ENCODE measurements around the gene TIMD4. TPM values are rescaled to one million over a fixed set of nuclear protein-coding genes. Genes with fewer than 3 reads are reported as not detected.
"Not testable (repeated sequence)": the region's sequence is repeated elsewhere in the genome, so short reads cannot be mapped to it uniquely, and the experiment has no call there.

The TIMD4 gene
- total and polyA plus RNA-seq, 2 of the 4 experiments (the other 2 are of a cell fraction), result not detected

- BruUV-seq (replicated peaks), result no TSS peak
- Histone ChIP-seq H3K9ac (ENCODE audit: low read depth, low read length) (no peak overlapping the region), H4K91ac (ENCODE audit: insufficient read depth, low read depth, low read length) (no peak overlapping the region), H2AK5ac (ENCODE audit: low read depth, low read length) (no peak overlapping the region), H4K8ac (ENCODE audit: low read depth in 2 of 2, low read length in 2 of 2) (no peak overlapping the region), H3K4ac (ENCODE audit: low read depth, low read length) (no peak overlapping the region), H3K14ac (replicated peaks; ENCODE audit: low read depth, low read length) (no peak overlapping the region), H2BK20ac (ENCODE audit: low read depth, low read length) (no peak overlapping the region), H2AK9ac (replicated peaks; ENCODE audit: low read depth, low read length, poor library complexity) (no peak overlapping the region), H3K27me3 (ENCODE audit: control insufficient read depth, insufficient read depth, low read length) (no peaks in the 10 kb centered on the region), H3K4me1 (ENCODE audit: control insufficient read depth, insufficient read depth, low read length) (no peaks in the 10 kb centered on the region), H3K4me2 (ENCODE audit: low read depth, low read length) (no peak overlapping the region), H4K20me1 (ENCODE audit: insufficient read depth, low read length) (no peaks in the 10 kb centered on the region), H3K56ac (ENCODE audit: extremely low read depth, insufficient read depth, low read length) (no peak overlapping the region), H3K4me3 (ENCODE audit: insufficient read depth, low read depth, low read length) (no peak overlapping the region), H3K9me1 (ENCODE audit: insufficient read depth, low read length) (no peaks in the 10 kb centered on the region), H3K18ac (ENCODE audit: low read depth, low read length) (no peak overlapping the region), H3K79me1 (ENCODE audit: low read depth in 1 of 2, low read length in 2 of 2) (no peaks in the 10 kb centered on the region), H3K9me3 (ENCODE audit: control insufficient read depth, insufficient read depth, low read length) (peaks cover 4% of the 10 kb centered on the region; the same call in 1 of the 2 replicates), H2AFZ (replicated peaks; ENCODE audit: low read length, poor library complexity) (no peak overlapping the region), H2BK120ac (ENCODE audit: low read depth, low read length) (no peak overlapping the region), H3K27ac (ENCODE audit: insufficient read depth, low read length) (no peak overlapping the region), H4K5ac (ENCODE audit: low read depth, low read length) (no peak overlapping the region), H2BK15ac (ENCODE audit: low read depth, low read length) (no peak overlapping the region), H3K36me3 (ENCODE audit: control insufficient read depth, insufficient read depth, low read length) (no peaks in the 10 kb centered on the region), H2BK5ac (ENCODE audit: low read depth, low read length, poor library complexity, severe bottlenecking) (no peak overlapping the region), H3K23ac (ENCODE audit: low read depth, low read length) (no peak overlapping the region)
- CTCF ChIA-PET, result no interaction called here
- dilution Hi-C loops (cut with HindIII; ENCODE audit: low sequenced_read_pairs, unreplicated experiment), result no loop called here
- WGBS, 2 experiments (ENCODE audit: extremely low coverage in 2 of 2, insufficient read length in 1 of 2), result 40% methylated on average over 2 of the region's 2 CpGs; no CpG with 5 or more reads in 1 of the 2 experiments
- ATAC-seq (ENCODE audit: low read depth) (no peak), DNase-seq (no peak)
- intact Hi-C loops (cut with micrococcal nuclease), result no loop called here
- TF ChIP-seq NFE2L2 (IDR thresholded peaks at IDR 0.05; ENCODE audit: low read depth, low read length), result no peak
- TF ChIP-seq BHLHE40 (IDR thresholded peaks at IDR 0.05; ENCODE audit: low read depth, low read length), result no peak
- no peak for TF ChIP-seq RCOR1 (IDR thresholded peaks at IDR 0.05; ENCODE audit: insufficient replicate concordance, low read length)
- no peak for TF ChIP-seq MAFK (IDR thresholded peaks at IDR 0.05; ENCODE audit: low read depth, low read length)
- no peak for TF ChIP-seq RAD21 (IDR thresholded peaks at IDR 0.05; ENCODE audit: low read length)
- TF ChIP-seq FOS (IDR thresholded peaks at IDR 0.05; ENCODE audit: low read depth, low read length), result no peak
- TF ChIP-seq USF2 (IDR thresholded peaks at IDR 0.05; ENCODE audit: low read depth, low read length), result no peak
- no peak for TF ChIP-seq CHD1 (IDR thresholded peaks at IDR 0.05; ENCODE audit: low read depth, low read length)
- TF ChIP-seq SMC3 (IDR thresholded peaks at IDR 0.05; ENCODE audit: low read depth, low read length), result no peak
- POLR2A ChIA-PET (ENCODE audit: unreplicated experiment), result no interaction called here
- in situ Hi-C loops (cut with MboI; ENCODE audit: low sequenced_read_pairs), result no loop called here
Measured at GRCh38 chr5:156942064-156942463, 21.0 kb downstream of the TIMD4 start.

- H3K23ac ChIP-seq (ENCODE audit: low read depth, low read length); H2AFZ ChIP-seq (replicated peaks; ENCODE audit: low read length, poor library complexity); H4K20me1 ChIP-seq (ENCODE audit: insufficient read depth, low read length); H2BK5ac ChIP-seq (ENCODE audit: low read depth, low read length, poor library complexity, severe bottlenecking); POLR2A ChIA-PET (ENCODE audit: unreplicated experiment); H3K14ac ChIP-seq (replicated peaks; ENCODE audit: low read depth, low read length); H2BK120ac ChIP-seq (ENCODE audit: low read depth, low read length); H3K27me3 ChIP-seq (ENCODE audit: control insufficient read depth, insufficient read depth, low read length); intact Hi-C loops (cut with micrococcal nuclease); H4K8ac ChIP-seq (ENCODE audit: low read depth in 2 of 2, low read length in 2 of 2); H3K4me2 ChIP-seq (ENCODE audit: low read depth, low read length); H3K9me3 ChIP-seq (ENCODE audit: control insufficient read depth, insufficient read depth, low read length); H3K9me1 ChIP-seq (ENCODE audit: insufficient read depth, low read length); H3K4me1 ChIP-seq (ENCODE audit: control insufficient read depth, insufficient read depth, low read length); H3K56ac ChIP-seq (ENCODE audit: extremely low read depth, insufficient read depth, low read length); H2AK9ac ChIP-seq (replicated peaks; ENCODE audit: low read depth, low read length, poor library complexity); H4K91ac ChIP-seq (ENCODE audit: insufficient read depth, low read depth, low read length); H3K9ac ChIP-seq (ENCODE audit: low read depth, low read length); H3K36me3 ChIP-seq (ENCODE audit: control insufficient read depth, insufficient read depth, low read length); H3K27ac ChIP-seq (ENCODE audit: insufficient read depth, low read length); H2BK20ac ChIP-seq (ENCODE audit: low read depth, low read length); dilution Hi-C loops (cut with HindIII; ENCODE audit: low sequenced_read_pairs, unreplicated experiment); BruUV-seq (replicated peaks); CTCF ChIA-PET; in situ Hi-C loops (cut with MboI; ENCODE audit: low sequenced_read_pairs); H3K4ac ChIP-seq (ENCODE audit: low read depth, low read length); H3K79me1 ChIP-seq (ENCODE audit: low read depth in 1 of 2, low read length in 2 of 2); H4K5ac ChIP-seq (ENCODE audit: low read depth, low read length); H2BK15ac ChIP-seq (ENCODE audit: low read depth, low read length); DNase-seq; H3K18ac ChIP-seq (ENCODE audit: low read depth, low read length); H3K4me3 ChIP-seq (ENCODE audit: insufficient read depth, low read depth, low read length); H2AK5ac ChIP-seq (ENCODE audit: low read depth, low read length); ATAC-seq (ENCODE audit: low read depth): not testable (repeated sequence)
- WGBS, 2 experiments (ENCODE audit: extremely low coverage in 2 of 2, insufficient read length in 1 of 2), result no CpG with 5 or more reads among the region's 28 CpGs
Measured at GRCh38 chr5:156940462-156940861, 22.6 kb downstream of the TIMD4 start.
